AG09309 (cell line): ENCODE measurements around the gene MUC20.
"Not testable (repeated sequence)": the region's sequence is repeated elsewhere in the genome, so short reads cannot be mapped to it uniquely, and the experiment has no call there.

ENCODE experiments used
- DNase-seq: peaks from one replicate; pipeline ENCODE4 v3.0.0-alpha.2; 2010; ENCODE audit warnings: low read depth
- H3K4me3 ChIP-seq: 2 replicates; pipeline ENCODE4 v1.5.1; 2011; ENCODE audit warnings: mild to moderate bottlenecking, low read depth, low read length, moderate library complexity; ENCODE audit not compliant: control insufficient read depth
- CTCF ChIP-seq: IDR thresholded peaks from 2 replicates; pipeline ENCODE4 v1.5.1; 2011; ENCODE audit warnings: mild to moderate bottlenecking, low read depth, low read length, inconsistent platforms; ENCODE audit not compliant: insufficient read depth, control insufficient read depth; ENCODE audit errors: missing control alignments

The MUC20 gene

GRCh38 chr3:195768831-195769303, 48.1 kb downstream of the MUC20 start:
- no peak for TF ChIP-seq CTCF
- DNase-seq = no peak
- H3K4me3 ChIP-seq = no peak overlapping the region

- no peak for TF ChIP-seq CTCF
- no peak for DNase-seq
- H3K4me3 ChIP-seq = no peak overlapping the region
These were observed 48.8 kb downstream of the MUC20 start for GRCh38 chr3:195769551-195769950.

GRCh38 chr3:195770081-195770840, 49.5 kb downstream of the MUC20 start:
- no peak overlapping the region for H3K4me3 ChIP-seq
- no peak for TF ChIP-seq CTCF
- no peak for DNase-seq

- not testable (repeated sequence) for DNase-seq
These were observed 50.3 kb downstream of the MUC20 start for GRCh38 chr3:195770841-195771645.

GRCh38 chr3:195771646-195772300, 51.0 kb downstream of the MUC20 start:
- TF ChIP-seq CTCF = no peak
- no peak overlapping the region for H3K4me3 ChIP-seq
- DNase-seq = no peak

More at GRCh38 chr3:195770841-195771645, 50.3 kb downstream of the MUC20 start:
- H3K4me3 ChIP-seq = not testable (repeated sequence)

- no peak for TF ChIP-seq CTCF
These were observed 53.3 kb downstream of the MUC20 start for GRCh38 chr3:195773956-195774537.

More at GRCh38 chr3:195773956-195774537, 53.3 kb downstream of the MUC20 start:
- no peak for DNase-seq
- H3K4me3 ChIP-seq = no peak overlapping the region
